ENCODE results near the gene MAGEB3.

The MAGEB3 gene

GRCh38 chrX:30224536-30224935 is 5.9 kb upstream of the MAGEB3 start:
- H3K4me2 ChIP-seq (ENCODE audit: low read depth, low read length), result no peak overlapping the region
- no peak overlapping the region for H2AFZ ChIP-seq (ENCODE audit: low read length)
- no peaks in the 10 kb centered on the region for H3K4me1 ChIP-seq (ENCODE audit: low read length)
- no peak overlapping the region for H3K9ac ChIP-seq (ENCODE audit: low read length)
- H3K27me3 ChIP-seq (replicated peaks; ENCODE audit: insufficient read depth, low read length), result no peaks in the 10 kb centered on the region
- no peak for DNase-seq
- no peaks in the 10 kb centered on the region for H3F3A ChIP-seq (ENCODE audit: insufficient read depth, low read length)
- TF ChIP-seq EZH2phosphoT487 (IDR thresholded peaks at IDR 0.05; ENCODE audit: low read length) (no peak), CTCF (IDR thresholded peaks at IDR 0.05; ENCODE audit: low read length) (no peak), EZH2 (optimal IDR thresholded peaks at IDR 0.05; ENCODE audit: low read depth, low read length) (no peak)
- no peak overlapping the region for H3K4me3 ChIP-seq (ENCODE audit: low read length)
- no peaks in the 10 kb centered on the region for H3K9me2 ChIP-seq (replicated peaks; ENCODE audit: insufficient read depth, low read length)
- no peaks in the 10 kb centered on the region for H3K36me3 ChIP-seq (replicated peaks; ENCODE audit: insufficient read depth, low read length)
- no peak overlapping the region for H3K27ac ChIP-seq (ENCODE audit: low read length)
- H3K79me2 ChIP-seq (ENCODE audit: low read length), result no peaks in the 10 kb centered on the region
- H3K9me3 ChIP-seq (replicated peaks; ENCODE audit: insufficient read depth, low read length), result no peaks in the 10 kb centered on the region
- H4K20me1 ChIP-seq (ENCODE audit: insufficient read depth, low read length), result no peaks in the 10 kb centered on the region

- no peak overlapping the region for H3K4me2 ChIP-seq (ENCODE audit: low read depth, low read length)
- H3K36me3 ChIP-seq (replicated peaks; ENCODE audit: insufficient read depth, low read length), result no peaks in the 10 kb centered on the region
- no peaks in the 10 kb centered on the region for H3K9me3 ChIP-seq (replicated peaks; ENCODE audit: insufficient read depth, low read length)
- H4K20me1 ChIP-seq (ENCODE audit: insufficient read depth, low read length), result no peaks in the 10 kb centered on the region
- H2AFZ ChIP-seq (ENCODE audit: low read length), result no peak overlapping the region
- no peak overlapping the region for H3K27ac ChIP-seq (ENCODE audit: low read length)
- DNase-seq, result no peak
- no peaks in the 10 kb centered on the region for H3K79me2 ChIP-seq (ENCODE audit: low read length)
- H3K4me1 ChIP-seq (ENCODE audit: low read length), result no peaks in the 10 kb centered on the region
- H3K9me2 ChIP-seq (replicated peaks; ENCODE audit: insufficient read depth, low read length), result no peaks in the 10 kb centered on the region
- H3K9ac ChIP-seq (ENCODE audit: low read length), result no peak overlapping the region
- no peaks in the 10 kb centered on the region for H3K27me3 ChIP-seq (replicated peaks; ENCODE audit: insufficient read depth, low read length)
- no peak overlapping the region for H3K4me3 ChIP-seq (ENCODE audit: low read length)
- TF ChIP-seq EZH2 (optimal IDR thresholded peaks at IDR 0.05; ENCODE audit: low read depth, low read length), result no peak
- no peak for TF ChIP-seq CTCF (IDR thresholded peaks at IDR 0.05; ENCODE audit: low read length)
- TF ChIP-seq EZH2phosphoT487 (IDR thresholded peaks at IDR 0.05; ENCODE audit: low read length), result no peak
- no peaks in the 10 kb centered on the region for H3F3A ChIP-seq (ENCODE audit: insufficient read depth, low read length)
Observed at GRCh38 chrX:30228526-30228925, 1.9 kb upstream of the MAGEB3 start.

- no peak within 1 kb of the TSS for H3K9ac ChIP-seq (ENCODE audit: low read length)
- no peaks in the 10 kb centered on the region for H3K4me1 ChIP-seq (ENCODE audit: low read length)
- H3K4me2 ChIP-seq (ENCODE audit: low read depth, low read length), result no peak within 1 kb of the TSS
- no peak within 1 kb of the TSS for H2AFZ ChIP-seq (ENCODE audit: low read length)
- H3K4me3 ChIP-seq (ENCODE audit: low read length), result no peak within 1 kb of the TSS
- H3K79me2 ChIP-seq (ENCODE audit: low read length), result no peaks in the 10 kb centered on the region
- H3K27me3 ChIP-seq (replicated peaks; ENCODE audit: insufficient read depth, low read length), result no peaks in the 10 kb centered on the region
- H3F3A ChIP-seq (ENCODE audit: insufficient read depth, low read length), result no peaks in the 10 kb centered on the region
- TF ChIP-seq CTCF (IDR thresholded peaks at IDR 0.05; ENCODE audit: low read length), result no peak
- no peak for TF ChIP-seq EZH2 (optimal IDR thresholded peaks at IDR 0.05; ENCODE audit: low read depth, low read length)
- no peak for TF ChIP-seq EZH2phosphoT487 (IDR thresholded peaks at IDR 0.05; ENCODE audit: low read length)
- DNase-seq, result no peak
- no peaks in the 10 kb centered on the region for H3K9me3 ChIP-seq (replicated peaks; ENCODE audit: insufficient read depth, low read length)
- H4K20me1 ChIP-seq (ENCODE audit: insufficient read depth, low read length), result no peaks in the 10 kb centered on the region
- no peak within 1 kb of the TSS for H3K27ac ChIP-seq (ENCODE audit: low read length)
- no peaks in the 10 kb centered on the region for H3K36me3 ChIP-seq (replicated peaks; ENCODE audit: insufficient read depth, low read length)
- no peaks in the 10 kb centered on the region for H3K9me2 ChIP-seq (replicated peaks; ENCODE audit: insufficient read depth, low read length)
Observed at GRCh38 chrX:30241724-30242415, 11.4 kb downstream of the MAGEB3 start, which contains the start of gene MAGEB4. Gene MAGEB4 (plus strand): TSS chrX:30242000. CDS start chrX:30242136, 136 bp downstream.

All from MM.1S (cell line).